H54 (cell line): ENCODE data around the gene PROZ.
A peak's percentile ranks its signal among the peaks of the same experiment; 100 is the strongest.

Experiments used
- DNase-seq: peaks from one replicate; pipeline ENCODE4 v3.0.0; 2011; ENCODE audit warnings: low spot score, mixed read lengths; ENCODE audit not compliant: insufficient read length
- FAIRE-seq: peaks from 3 replicates; lab custom pipeline; 2011; peaks lifted over from hg19 to GRCh38; lab: Jason Lieb, UNC
- POLR2A ChIP-seq: IDR thresholded peaks from 2 replicates; pipeline ENCODE4 v1.6.1; 2011; ENCODE audit warnings: low read depth, mild to moderate bottlenecking, low read length

PROZ gene

DNA sequence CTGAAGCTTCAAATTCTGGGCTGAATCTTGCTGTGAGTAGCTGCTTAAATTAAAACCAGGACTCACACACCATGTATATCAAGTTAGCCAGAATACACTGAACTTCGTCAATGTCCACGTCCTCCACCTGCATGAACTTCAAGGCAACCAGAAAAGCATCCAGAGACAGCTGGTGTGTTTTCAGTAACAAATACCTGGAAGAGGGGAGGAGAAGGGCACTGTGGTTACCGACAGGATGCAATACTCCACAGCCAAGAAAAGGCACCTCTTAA lies 20.4 kb downstream of the PROZ start:
- DNase-seq = no peak
- TF ChIP-seq POLR2A = no peak
- peak; percentile 23 for FAIRE-seq

DNA sequence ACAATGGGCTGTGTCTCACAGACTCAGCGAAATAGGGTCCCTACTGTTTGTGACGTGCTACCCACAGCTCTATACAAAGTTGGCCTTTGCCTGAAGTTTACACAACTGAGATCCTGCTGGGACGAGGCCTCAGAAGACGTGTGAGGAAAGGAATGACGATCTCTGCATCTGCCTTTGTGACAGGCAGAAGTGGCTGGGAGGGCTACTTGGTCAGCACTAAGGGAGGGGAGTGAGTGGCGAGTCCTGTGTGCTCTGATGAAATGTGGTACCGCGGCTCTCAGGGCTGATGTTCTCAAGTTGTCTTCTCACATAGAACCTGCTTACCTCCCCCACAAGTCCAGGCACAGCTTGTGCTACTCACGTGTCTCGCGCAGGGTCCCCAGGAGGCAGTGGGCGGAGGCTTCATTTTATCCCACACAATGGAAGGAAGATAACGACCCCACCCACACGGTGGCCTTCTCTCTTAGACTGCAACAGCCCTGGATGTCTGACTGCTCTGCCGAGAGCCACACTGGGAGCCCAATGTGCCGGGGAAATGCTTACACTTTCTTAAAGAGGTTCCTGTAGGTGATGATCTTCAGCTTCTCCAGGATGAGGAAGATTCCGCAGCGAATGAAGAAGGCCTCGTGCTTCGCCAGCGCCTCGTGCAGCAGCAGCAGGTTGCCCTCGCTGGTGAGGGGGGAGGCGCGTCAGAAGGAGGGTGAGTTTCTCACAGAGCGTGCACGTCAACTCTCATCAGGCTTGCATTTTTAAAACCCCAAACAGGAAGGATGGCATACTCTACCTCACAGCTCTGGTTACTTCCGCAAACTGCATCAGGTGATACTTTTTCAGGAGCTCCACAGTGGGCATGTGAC lies 21.2 kb downstream of the PROZ start:
- FAIRE-seq = no peak
- DNase-seq = no peak
- TF ChIP-seq POLR2A = no peak

DNA sequence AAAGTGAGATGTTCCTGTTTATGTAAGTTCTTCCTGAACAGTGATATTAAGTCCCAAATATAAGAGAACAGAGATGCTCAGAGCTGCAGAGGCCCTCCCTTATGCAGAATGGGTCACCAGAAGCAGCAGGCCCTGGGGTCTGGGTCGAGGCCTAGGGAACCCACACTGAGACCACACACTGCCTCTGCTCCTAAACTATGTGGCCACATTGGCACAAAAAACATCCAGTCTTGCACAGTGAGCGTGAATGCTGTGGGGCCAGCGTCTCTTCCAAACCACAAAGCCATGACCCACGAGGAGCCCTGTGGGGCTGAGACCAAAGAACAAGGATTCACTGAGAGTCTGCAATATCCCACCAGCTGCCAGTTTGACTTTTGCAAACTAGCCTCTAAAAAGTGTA lies 23.6 kb downstream of the PROZ start:
- DNase-seq (no peak), FAIRE-seq (no peak)
- no peak for TF ChIP-seq POLR2A

GRCh38 chr13:113183450-113184129 lies 25.1 kb downstream of the PROZ start:
- TF ChIP-seq POLR2A = no peak
- FAIRE-seq (no peak), DNase-seq (no peak)

- no peak for DNase-seq
- no peak for TF ChIP-seq POLR2A
- FAIRE-seq = no peak
Observed at GRCh38 chr13:113184568-113185440, 26.4 kb downstream of the PROZ start.

GRCh38 chr13:113186061-113186900 lies 27.8 kb downstream of the PROZ start:
- DNase-seq (no peak), FAIRE-seq (no peak)
- no peak for TF ChIP-seq POLR2A

GRCh38 chr13:113187263-113187669 lies 28.8 kb downstream of the PROZ start:
- peak; percentile 100 for FAIRE-seq
- peak; percentile 96 for DNase-seq
- peak; percentile 35; the same call in 1 of the 2 replicates for TF ChIP-seq POLR2A

DNA sequence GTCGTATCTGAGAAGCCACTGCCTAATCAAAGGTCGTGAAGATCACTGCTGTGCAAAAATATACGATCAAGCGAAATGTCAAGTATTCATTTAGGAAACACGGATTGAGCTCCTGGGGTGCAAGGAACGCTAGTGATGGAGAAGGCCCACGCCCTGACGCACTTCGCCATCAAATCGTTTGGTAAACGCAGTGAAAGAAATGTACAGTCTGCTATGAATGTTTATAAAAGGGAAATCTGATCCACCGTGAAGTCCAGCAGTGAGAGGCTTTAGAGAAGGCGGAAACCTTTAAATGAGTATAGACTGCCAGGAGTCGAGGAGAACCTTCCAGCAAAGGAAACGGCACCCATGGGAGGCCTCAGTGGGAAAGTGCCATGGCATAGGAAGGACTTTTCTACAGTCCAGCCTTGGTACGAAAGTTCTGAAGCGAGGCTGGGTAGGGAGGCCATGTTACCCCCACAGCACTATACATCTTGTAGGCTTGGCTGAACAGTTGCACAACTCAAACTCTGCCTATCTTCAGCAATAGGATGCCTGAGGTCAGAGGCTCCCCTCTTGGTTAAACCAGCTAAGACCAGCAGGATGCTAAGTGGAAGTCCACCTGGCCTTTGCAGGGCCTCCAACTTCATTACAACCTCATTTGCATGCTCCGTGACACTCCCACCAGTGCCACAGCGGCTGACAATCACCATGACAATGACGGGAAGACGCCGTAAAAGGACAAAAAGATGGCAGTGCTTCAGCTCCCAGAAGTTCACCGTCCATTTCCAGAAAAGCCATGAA lies 29.6 kb downstream of the PROZ start:
- FAIRE-seq (no peak), DNase-seq (no peak)
- no peak for TF ChIP-seq POLR2A

DNA sequence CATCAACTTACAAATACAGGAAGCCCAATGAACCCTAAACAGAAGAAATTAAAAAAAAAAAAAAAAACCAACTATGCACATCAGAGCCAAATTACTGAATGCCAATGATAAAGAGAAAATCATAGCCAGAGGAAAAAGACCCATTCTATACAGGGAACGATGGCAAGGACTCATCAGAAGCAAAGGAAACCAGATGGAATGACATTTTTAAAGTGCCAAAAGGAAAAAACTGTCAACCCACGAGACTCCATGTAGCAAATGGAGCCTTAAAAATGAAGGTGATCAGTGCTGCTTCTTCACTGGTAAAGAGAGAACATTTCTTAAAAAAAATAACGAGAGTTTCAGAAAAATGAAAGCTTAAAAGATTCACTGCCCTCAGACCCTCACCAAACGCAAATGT lies 31.7 kb downstream of the PROZ start:
- FAIRE-seq (no peak), DNase-seq (no peak)
- TF ChIP-seq POLR2A = no peak

GRCh38 chr13:113192279-113192678 lies 33.8 kb downstream of the PROZ start:
- no peak for DNase-seq
- TF ChIP-seq POLR2A = no peak
- FAIRE-seq = no peak

DNA sequence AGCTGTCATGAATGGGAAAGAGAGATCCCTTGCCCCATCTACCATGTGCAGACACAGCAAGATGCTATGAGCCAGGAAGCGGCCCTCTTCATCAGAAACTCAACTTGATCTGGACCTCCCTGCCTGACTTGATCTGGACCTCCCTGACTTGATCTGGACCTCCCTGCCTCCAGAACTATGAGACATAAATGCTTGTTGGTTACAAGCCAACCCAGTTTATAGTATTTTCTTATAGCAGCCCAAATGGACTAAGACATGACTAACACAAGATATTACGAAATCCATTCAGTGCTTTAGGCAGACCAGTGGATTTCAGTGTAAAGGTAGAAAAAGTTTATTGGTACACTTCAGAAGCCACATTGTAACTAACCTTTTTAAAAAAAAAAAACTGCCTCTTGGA lies 34.5 kb downstream of the PROZ start:
- no peak for DNase-seq

GRCh38 chr13:113195360-113195759 lies 36.9 kb downstream of the PROZ start:
- TF ChIP-seq POLR2A = no peak
- DNase-seq (no peak), FAIRE-seq (no peak)

More for the DNA sequence above, 34.5 kb downstream of the PROZ start:
- no peak for TF ChIP-seq POLR2A
- peak; percentile 74 for FAIRE-seq
